ENCODE measurements around the gene UBE3B. TPM values are rescaled to one million over a fixed set of nuclear protein-coding genes. Genes with fewer than 3 reads are reported as not detected.
A peak's percentile ranks its signal among the peaks of the same experiment; 100 is the strongest.

The UBE3B gene
- total and polyA plus RNA-seq, 4 experiments from 2014 or later, result 24.0 to 58.1 (median 40.1) TPM

GRCh38 chr12:109572506-109572845 is 95.0 kb downstream of the UBE3B start:
- peak overlapping the region; percentile 91 to 99 (median 98) for H3K27ac Mint-ChIP-seq
- intact Hi-C loops (cut with micrococcal nuclease), result loop anchor here (2.0 to 10.0 kb wide), 3 partner anchors 472 to 718 kb away; partner anchors contain the start of genes C12orf76, SSH1 and USP30
- ChIA-PET CTCF (ENCODE audit: partially characterized antibody) (interaction anchor here (0.9 to 4.7 kb wide), 3 partner anchors 22 to 273 kb away, joined by 4 to 37 read pairs (median 5); no protein-coding TSS in a partner anchor), POLR2A (ENCODE audit: partially characterized antibody) (no interaction called here)
- H3K27me3 Mint-ChIP-seq, result no peaks in the 10 kb centered on the region
- Histone ChIP-seq H3K36me3 (ENCODE audit: insufficient read depth, low read length) (peaks cover 6% of the 10 kb centered on the region), H3K4me3 (ENCODE audit: low read length in 2 of 2) (peak overlapping the region; percentile 73 to 82), H3K27ac (ENCODE audit: low read depth, low read length) (peak overlapping the region; percentile 92), H3K27me3 (ENCODE audit: insufficient read depth, low read length) (no peaks in the 10 kb centered on the region), H3K9me3 (ENCODE audit: control insufficient read depth in 1 of 2, low read length in 2 of 2) (no peaks in the 10 kb centered on the region), H3K4me1 (ENCODE audit: insufficient read depth, low read length) (peaks cover 19% of the 10 kb centered on the region)
- H3K4me1 Mint-ChIP-seq, result peaks cover 18 to 28% (median 22%) of the 10 kb centered on the region in 4 donors
- H3K36me3 Mint-ChIP-seq, result peaks cover 13 to 42% of the 10 kb centered on the region in 2 donors
- peaks cover 0 to 6% (median 0%) of the 10 kb centered on the region in 8 donors for H3K9me3 Mint-ChIP-seq
- peak overlapping the region; percentile 91 to 95 (median 92) for H3K4me3 Mint-ChIP-seq
- no peak for DNase-seq

GRCh38 chr12:109573029-109573913 is 95.8 kb downstream of the UBE3B start, which contains the start of the genes MMAB and MVK:
MMAB (minus strand) TSS chr12:109573504; CDS start chr12:109573480, 24 bp downstream.
MVK (plus strand) TSS chr12:109573794; CDS start chr12:109574823, 1,029 bp downstream.
- peak; percentile 99 to 100 (median 99) for DNase-seq
- CTCF ChIA-PET (ENCODE audit: partially characterized antibody), result interaction anchor here (0.8 to 4.7 kb wide), 5 partner anchors 21 to 140 kb away, joined by 3 to 37 read pairs (median 4); no protein-coding TSS in a partner anchor
- Histone ChIP-seq H3K36me3 (ENCODE audit: insufficient read depth, low read length) (peaks cover 14% of the 10 kb centered on the region), H3K27ac (ENCODE audit: low read depth, low read length) (peak within 1 kb of the TSS; percentile 92), H3K9me3 (ENCODE audit: control insufficient read depth in 1 of 2, low read length in 2 of 2) (no peaks in the 10 kb centered on the region), H3K4me3 (ENCODE audit: low read length in 2 of 2) (peak within 1 kb of the TSS; percentile 73 to 82), H3K27me3 (ENCODE audit: insufficient read depth, low read length) (no peaks in the 10 kb centered on the region), H3K4me1 (ENCODE audit: insufficient read depth, low read length) (peaks cover 19% of the 10 kb centered on the region)
- Mint-ChIP-seq H3K4me1 (peaks cover 18 to 28% (median 22%) of the 10 kb centered on the region in 4 donors), H3K27ac (peak within 1 kb of the TSS; percentile 91 to 99 (median 98)), H3K36me3 (peaks cover 8 to 43% of the 10 kb centered on the region in 2 donors), H3K4me3 (peak within 1 kb of the TSS; percentile 91 to 95 (median 92)), H3K9me3 (peaks cover 0 to 6% (median 0%) of the 10 kb centered on the region in 8 donors), H3K27me3 (no peaks in the 10 kb centered on the region)
- intact Hi-C loops (cut with micrococcal nuclease), result loop anchor here (1.0 to 10.0 kb wide), 6 partner anchors 96 to 718 kb away; partner anchors contain the start of genes C12orf76, FAM222A, KCTD10 and SSH1
- POLR2A ChIA-PET (ENCODE audit: partially characterized antibody), result interaction anchor here (1.1 to 1.3 kb wide), 2 partner anchors 96 to 140 kb away, joined by 3 to 9 read pairs; partner anchors contain the start of genes KCTD10 and UBE3B

GRCh38 chr12:109573914-109574244 is 96.4 kb downstream of the UBE3B start:
- Histone ChIP-seq H3K27me3 (ENCODE audit: insufficient read depth, low read length) (no peaks in the 10 kb centered on the region), H3K27ac (ENCODE audit: low read depth, low read length) (peak overlapping the region; percentile 92), H3K4me1 (ENCODE audit: insufficient read depth, low read length) (peaks cover 19% of the 10 kb centered on the region), H3K9me3 (ENCODE audit: control insufficient read depth in 1 of 2, low read length in 2 of 2) (no peaks in the 10 kb centered on the region), H3K4me3 (ENCODE audit: low read length in 2 of 2) (peak overlapping the region; percentile 57 to 70), H3K36me3 (ENCODE audit: insufficient read depth, low read length) (peaks cover 20% of the 10 kb centered on the region)
- H3K4me3 Mint-ChIP-seq, result peak overlapping the region; percentile 91 to 95 (median 92)
- POLR2A ChIA-PET (ENCODE audit: partially characterized antibody), result interaction anchor here (1.1 to 1.3 kb wide), 2 partner anchors 97 to 139 kb away, joined by 3 to 9 read pairs; partner anchors contain the start of genes KCTD10 and UBE3B
- no peak for DNase-seq
- H3K9me3 Mint-ChIP-seq, result peaks cover 0 to 6% (median 0%) of the 10 kb centered on the region in 8 donors
- CTCF ChIA-PET (ENCODE audit: partially characterized antibody), result interaction anchor here (0.5 to 4.7 kb wide), 6 partner anchors 15 to 181 kb away, joined by 3 to 37 read pairs (median 4); no protein-coding TSS in a partner anchor
- H3K4me1 Mint-ChIP-seq, result peaks cover 18 to 28% (median 22%) of the 10 kb centered on the region in 4 donors
- peak overlapping the region; percentile 91 to 99 (median 98) for H3K27ac Mint-ChIP-seq
- H3K27me3 Mint-ChIP-seq, result no peaks in the 10 kb centered on the region
- intact Hi-C loops (cut with micrococcal nuclease), result loop anchor here (1.0 to 10.0 kb wide), 6 partner anchors 97 to 719 kb away; partner anchors contain the start of genes C12orf76, FAM222A, KCTD10 and SSH1
- H3K36me3 Mint-ChIP-seq, result peaks cover 6 to 46% of the 10 kb centered on the region in 2 donors

GRCh38 chr12:109575683-109576082 is 98.2 kb downstream of the UBE3B start:
- Histone ChIP-seq H3K9me3 (ENCODE audit: control insufficient read depth in 1 of 2, low read length in 2 of 2) (no peaks in the 10 kb centered on the region), H3K4me1 (ENCODE audit: insufficient read depth, low read length) (peaks cover 19% of the 10 kb centered on the region), H3K27ac (ENCODE audit: low read depth, low read length) (no peak overlapping the region), H3K4me3 (ENCODE audit: low read length in 2 of 2) (no peak overlapping the region), H3K36me3 (ENCODE audit: insufficient read depth, low read length) (peaks cover 32% of the 10 kb centered on the region), H3K27me3 (ENCODE audit: insufficient read depth, low read length) (no peaks in the 10 kb centered on the region)
- Mint-ChIP-seq H3K27ac (no peak overlapping the region), H3K9me3 (peaks cover 0 to 6% (median 0%) of the 10 kb centered on the region in 8 donors), H3K4me1 (peaks cover 18 to 28% (median 22%) of the 10 kb centered on the region in 4 donors), H3K36me3 (peaks cover 14 to 51% of the 10 kb centered on the region in 2 donors), H3K27me3 (no peaks in the 10 kb centered on the region), H3K4me3 (no peak overlapping the region)
- intact Hi-C loops (cut with micrococcal nuclease), result loop anchor here (10.0 kb wide), 2 partner anchors 469 to 721 kb away; partner anchors contain the start of genes C12orf76 and SSH1
- CTCF ChIA-PET (ENCODE audit: partially characterized antibody), result interaction anchor here (4.7 kb wide), 1 partner anchor 23 kb away, joined by 37 read pairs; no protein-coding TSS in a partner anchor
- POLR2A ChIA-PET (ENCODE audit: partially characterized antibody), result no interaction called here
- DNase-seq, result no peak

- no peaks in the 10 kb centered on the region for H3K27me3 ChIP-seq (ENCODE audit: insufficient read depth, low read length)
- H3K36me3 ChIP-seq (ENCODE audit: insufficient read depth, low read length), result peaks cover 46% of the 10 kb centered on the region
- Mint-ChIP-seq H3K36me3 (peaks cover 20 to 62% of the 10 kb centered on the region in 2 donors), H3K9me3 (peaks cover 0 to 6% (median 0%) of the 10 kb centered on the region in 8 donors), H3K4me3 (no peak overlapping the region), H3K4me1 (peaks cover 17 to 28% (median 21%) of the 10 kb centered on the region in 4 donors), H3K27ac (no peak overlapping the region), H3K27me3 (no peaks in the 10 kb centered on the region)
- no peak overlapping the region for H3K4me3 ChIP-seq (ENCODE audit: low read length in 2 of 2)
- ChIA-PET CTCF (ENCODE audit: partially characterized antibody) (no interaction called here), POLR2A (ENCODE audit: partially characterized antibody) (interaction anchor here (0.6 kb wide), 1 partner anchor 148 kb away, joined by 3 read pairs; no protein-coding TSS in a partner anchor)
- H3K27ac ChIP-seq (ENCODE audit: low read depth, low read length), result no peak overlapping the region
- no peaks in the 10 kb centered on the region for H3K9me3 ChIP-seq (ENCODE audit: control insufficient read depth in 1 of 2, low read length in 2 of 2)
- H3K4me1 ChIP-seq (ENCODE audit: insufficient read depth, low read length), result peaks cover 19% of the 10 kb centered on the region
- intact Hi-C loops (cut with micrococcal nuclease), result loop anchor here (10.0 kb wide), 2 partner anchors 467 to 723 kb away; partner anchors contain the start of genes C12orf76 and SSH1
- DNase-seq, result no peak
Observed at GRCh38 chr12:109577311-109577710, 99.9 kb downstream of the UBE3B start.

GRCh38 chr12:109578330-109578927 is 101.0 kb downstream of the UBE3B start:
- intact Hi-C loops (cut with micrococcal nuclease), result loop anchor here (10.0 kb wide), 2 partner anchors 466 to 724 kb away; partner anchors contain the start of genes C12orf76 and SSH1
- H3K27me3 ChIP-seq (ENCODE audit: insufficient read depth, low read length), result no peaks in the 10 kb centered on the region
- H3K9me3 ChIP-seq (ENCODE audit: control insufficient read depth in 1 of 2, low read length in 2 of 2), result no peaks in the 10 kb centered on the region
- no peak overlapping the region for H3K27ac Mint-ChIP-seq
- ChIA-PET CTCF (ENCODE audit: partially characterized antibody) (interaction anchor here (1.1 kb wide), 1 partner anchor 19 kb away, joined by 3 read pairs; no protein-coding TSS in a partner anchor), POLR2A (ENCODE audit: partially characterized antibody) (no interaction called here)
- peaks cover 9 to 17% (median 13%) of the 10 kb centered on the region in 4 donors for H3K4me1 Mint-ChIP-seq
- no peak overlapping the region for H3K4me3 ChIP-seq (ENCODE audit: low read length in 2 of 2)
- H3K4me1 ChIP-seq (ENCODE audit: insufficient read depth, low read length), result peaks cover 12% of the 10 kb centered on the region
- no peak for DNase-seq
- H3K27me3 Mint-ChIP-seq, result no peaks in the 10 kb centered on the region
- H3K4me3 Mint-ChIP-seq, result no peak overlapping the region
- H3K27ac ChIP-seq (ENCODE audit: low read depth, low read length), result no peak overlapping the region
- H3K36me3 Mint-ChIP-seq, result peaks cover 20 to 58% of the 10 kb centered on the region in 2 donors
- peaks cover 46% of the 10 kb centered on the region for H3K36me3 ChIP-seq (ENCODE audit: insufficient read depth, low read length)
- H3K9me3 Mint-ChIP-seq, result no peaks in the 10 kb centered on the region

Data from CD4-positive, alpha-beta memory T cell (primary cell).